Fibroblast of villous mesenchyme (primary cell): Measurements from ENCODE around the gene PHACTR4. TPM values are rescaled to one million over a fixed set of nuclear protein-coding genes. Genes with fewer than 3 reads are reported as not detected.
"Not testable (repeated sequence)": the region's sequence is repeated elsewhere in the genome, so short reads cannot be mapped to it uniquely, and the experiment has no call there.

Experiments
- DNase-seq: peaks from one replicate; pipeline ENCODE4 v3.0.0-alpha.2; 2010; ENCODE audit warnings: low read depth
- H3K4me3 ChIP-seq: 2 replicates; pipeline ENCODE4 v1.5.1; 2011; ENCODE audit warnings: low read depth, mild to moderate bottlenecking, low read length
- CTCF ChIP-seq: IDR thresholded peaks from 2 replicates; pipeline ENCODE4 v1.5.1; 2012; ENCODE audit warnings: low read depth, mild to moderate bottlenecking, low read length; ENCODE audit not compliant: insufficient read depth
- total RNA-seq: library from RNA; depleted of rRNA; stranded (reverse); fragments of >200 nt; gene quantifications from 2 replicates; pipeline ENCODE4 v1.2.3, GENCODE V29; 2012

Gene PHACTR4
- total RNA-seq, 1 donor, result 12.1 TPM

DNA sequence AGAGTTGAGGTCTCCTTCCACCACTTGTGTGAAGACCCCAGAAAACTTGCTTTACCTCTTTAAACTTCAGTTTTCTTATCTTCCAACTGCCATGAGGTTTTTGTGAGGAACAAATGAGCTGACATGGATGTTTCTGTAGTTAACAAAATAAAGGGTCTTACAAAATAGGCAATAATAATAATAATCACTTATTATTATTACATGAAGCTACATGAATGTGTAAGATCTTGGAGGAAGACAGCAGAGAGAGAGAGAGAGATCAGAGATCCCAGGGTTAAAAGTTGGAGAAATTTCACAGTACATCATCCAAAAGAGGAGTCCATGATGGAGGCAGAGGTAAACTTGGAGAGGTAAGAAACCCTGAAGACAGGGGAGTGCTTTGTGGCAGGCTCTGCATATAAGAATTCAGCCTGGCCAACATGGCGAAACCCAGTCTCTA, 147.0 kb downstream of the PHACTR4 start:
- no peak overlapping the region for H3K4me3 ChIP-seq
- DNase-seq, result no peak
- no peak for TF ChIP-seq CTCF

GRCh38 chr1:28517649-28517999, 148.1 kb downstream of the PHACTR4 start:
- peak; percentile 60 for DNase-seq
- TF ChIP-seq CTCF, result no peak

GRCh38 chr1:28518000-28518744, 148.6 kb downstream of the PHACTR4 start:
- DNase-seq, result peak; percentile 89
- H3K4me3 ChIP-seq, result peak overlapping the region; percentile 74
- TF ChIP-seq CTCF, result peak; percentile 96

More at GRCh38 chr1:28517649-28517999, 148.1 kb downstream of the PHACTR4 start:
- H3K4me3 ChIP-seq, result peak overlapping the region; percentile 74

GRCh38 chr1:28518745-28519341, 149.3 kb downstream of the PHACTR4 start:
- no peak for TF ChIP-seq CTCF
- DNase-seq, result no peak
- H3K4me3 ChIP-seq, result peak overlapping the region; percentile 74

GRCh38 chr1:28519946-28520725, 150.6 kb downstream of the PHACTR4 start:
- no peak for TF ChIP-seq CTCF
- H3K4me3 ChIP-seq, result no peak overlapping the region
- no peak for DNase-seq

DNA sequence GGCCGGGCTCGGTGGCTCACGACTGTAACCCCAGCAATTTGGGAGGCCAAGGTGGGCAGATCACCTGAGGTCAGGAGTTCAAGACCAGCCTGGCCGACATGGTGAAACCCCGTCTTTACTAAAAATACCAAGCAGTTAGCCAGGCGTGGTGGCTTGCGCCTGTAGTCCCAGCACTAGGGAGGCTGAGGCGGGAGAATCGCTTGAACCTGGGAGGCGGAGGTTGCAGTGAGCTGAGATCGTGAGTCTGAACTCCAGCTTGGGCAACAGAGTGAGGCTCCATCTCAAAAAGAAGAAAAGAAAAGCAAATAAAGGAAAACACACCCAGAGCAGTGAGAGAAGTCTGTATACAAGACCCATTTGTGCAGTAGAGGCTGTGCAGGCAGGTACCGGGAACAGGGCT, 151.3 kb downstream of the PHACTR4 start:
- not testable (repeated sequence) for H3K4me3 ChIP-seq, DNase-seq
